Activated CD4-positive, alpha-beta T cell treated with anti-CD3 and anti-CD28 coated beads for 24 hours (primary cell): Measurements from ENCODE around the gene PROM1.

Experiments used
- DNase-seq, 2 donors: peaks; one replicate each; pipeline ENCODE4 v3.0.0-alpha.2; 2020; ENCODE audit warnings: low read depth in 2 of 2

The PROM1 gene

DNA sequence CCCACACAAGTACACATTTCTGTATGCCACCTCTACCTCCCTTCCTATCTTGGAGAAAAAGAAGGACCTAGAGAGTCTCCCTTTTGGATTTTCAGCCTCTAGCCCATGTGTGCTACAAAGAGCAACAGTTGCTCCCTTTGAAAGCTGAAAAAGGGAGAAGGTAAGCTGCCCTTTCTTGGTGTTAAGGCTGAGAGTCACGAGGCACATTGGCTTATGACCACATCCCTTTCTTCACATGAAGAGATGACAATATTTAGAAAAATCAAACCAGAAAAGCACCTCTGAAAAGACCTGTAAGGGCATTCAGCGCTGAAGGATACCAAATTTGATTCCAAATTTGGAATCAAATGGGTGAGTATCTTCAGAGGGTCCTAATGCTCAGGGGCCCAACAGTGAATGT is 138.9 kb downstream of the PROM1 start:
- DNase-seq, result no peak

DNA sequence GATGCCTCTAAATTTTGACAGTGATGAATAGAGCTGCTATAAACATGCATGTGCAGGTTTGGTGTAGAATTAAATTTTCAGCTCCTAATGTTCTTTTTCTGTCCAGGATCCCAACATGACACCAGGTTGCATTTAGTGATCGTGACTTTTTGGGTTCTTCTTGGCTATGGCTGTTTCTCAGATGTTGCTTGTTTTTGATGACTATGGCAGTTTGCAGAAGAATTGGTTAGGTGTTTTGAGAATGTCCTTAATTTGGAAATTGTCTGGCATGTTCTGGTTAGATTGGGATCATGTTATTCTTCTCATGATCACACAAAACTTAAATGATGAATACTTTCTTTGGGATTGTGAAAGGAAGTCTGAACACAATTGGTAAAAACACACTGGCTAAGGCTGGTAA is 141.5 kb downstream of the PROM1 start:
- DNase-seq, result no peak

DNA sequence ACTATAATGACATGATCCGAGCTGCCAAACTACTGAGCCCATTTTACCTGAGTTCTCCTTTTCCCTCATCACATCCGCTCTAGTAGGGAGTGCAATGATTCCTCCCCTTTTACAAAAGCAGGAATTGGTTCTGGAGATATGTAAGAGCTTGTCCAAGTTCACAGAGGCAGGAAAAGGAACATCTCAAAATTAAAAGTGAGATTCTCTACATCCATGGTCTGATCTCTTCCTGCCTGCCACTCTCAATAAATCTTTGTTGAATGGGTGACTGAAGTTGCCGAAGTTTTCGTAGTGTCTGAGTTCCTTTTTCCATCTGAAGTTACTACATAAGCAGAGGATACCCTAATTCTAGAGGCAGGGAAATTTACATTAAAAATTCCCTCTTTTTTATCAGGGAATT is 145.2 kb downstream of the PROM1 start, which contains the start of gene FGFBP1:
Gene FGFBP1 (minus strand): TSS at position 101 of the 400 bp plus-strand sequence. CDS start 2,108 bp downstream, outside the sequence.
- no peak for DNase-seq

DNA sequence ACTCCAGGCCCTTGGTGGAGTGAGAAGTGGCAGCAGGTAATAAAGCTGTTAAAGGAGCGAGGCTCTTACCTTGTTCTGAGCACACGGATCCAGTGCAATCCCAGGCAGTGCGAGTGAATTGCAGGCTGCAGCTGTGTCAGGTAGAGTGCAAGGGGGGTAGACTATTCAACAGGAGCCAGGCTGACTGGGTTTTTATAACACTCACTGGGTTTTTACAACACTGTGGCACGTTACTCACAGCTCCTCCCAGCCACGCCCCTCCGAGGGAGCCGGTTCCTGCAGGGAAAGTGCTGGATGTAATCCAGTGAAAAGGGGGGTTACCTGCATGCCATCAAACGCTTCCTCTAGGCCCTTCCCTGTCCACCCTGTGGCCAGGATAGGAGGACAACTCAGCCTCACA is 145.6 kb downstream of the PROM1 start:
- DNase-seq, result no peak

DNA sequence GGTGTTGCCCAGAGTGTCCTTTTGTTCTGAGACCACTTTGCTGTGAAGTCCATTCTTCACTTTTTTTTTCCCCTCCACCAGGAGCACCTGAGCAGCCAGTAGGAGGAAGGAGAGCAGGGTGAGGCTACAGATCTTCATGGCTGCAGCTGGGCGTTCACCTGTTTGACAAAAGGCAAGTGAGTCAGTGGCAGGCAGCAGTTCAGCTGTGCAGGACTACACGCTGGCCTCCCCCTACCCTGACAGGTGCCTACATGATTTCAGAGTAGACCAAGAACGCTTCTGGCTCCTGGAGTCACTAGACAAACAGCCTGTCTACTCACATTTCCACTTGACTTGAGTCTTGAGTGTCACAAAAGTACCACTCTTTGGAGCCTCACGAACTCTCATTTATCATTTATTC is 147.3 kb downstream of the PROM1 start:
- DNase-seq, result no peak

DNA sequence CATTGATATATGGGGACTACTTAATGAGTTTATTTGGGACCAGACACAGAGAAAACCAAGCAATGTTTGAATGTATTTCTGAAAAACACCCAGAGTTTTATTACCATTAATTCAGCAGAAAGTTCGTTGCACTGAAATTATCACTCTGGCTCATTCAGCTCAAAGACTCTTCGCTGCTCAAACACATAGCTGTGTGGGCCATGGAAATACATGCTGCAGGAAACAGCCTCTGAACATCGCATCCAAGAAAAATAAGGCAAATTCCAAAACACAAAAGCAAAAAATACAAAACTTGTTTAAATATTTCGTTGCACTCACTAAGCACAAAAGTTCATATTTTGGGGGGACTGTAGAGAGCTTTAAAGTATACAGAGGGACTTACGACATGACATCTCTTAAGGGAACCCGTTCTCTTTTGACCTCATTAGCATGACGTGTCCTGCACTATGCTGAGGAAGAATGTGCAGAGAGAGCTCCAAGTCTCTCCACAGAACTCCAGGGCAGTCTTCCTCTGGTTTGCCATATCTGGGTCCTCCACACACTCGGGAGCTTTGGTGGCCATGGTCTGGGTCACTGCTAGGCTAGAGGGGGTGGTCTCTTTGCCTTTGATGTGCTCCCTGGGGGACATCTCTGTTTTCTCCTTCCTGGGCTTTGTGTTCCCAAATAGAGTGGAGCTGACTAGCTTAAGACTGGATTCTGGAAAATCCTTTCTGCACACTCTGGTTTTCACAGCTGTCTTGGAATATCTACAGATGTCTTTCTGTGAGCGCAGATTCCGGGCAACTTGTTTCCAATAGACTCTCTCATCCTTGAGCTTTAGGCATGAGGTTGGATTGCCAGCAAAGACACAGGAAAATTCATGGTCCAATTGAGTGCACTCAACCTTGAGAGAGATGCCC is 148.1 kb downstream of the PROM1 start:
- no peak for DNase-seq

DNA sequence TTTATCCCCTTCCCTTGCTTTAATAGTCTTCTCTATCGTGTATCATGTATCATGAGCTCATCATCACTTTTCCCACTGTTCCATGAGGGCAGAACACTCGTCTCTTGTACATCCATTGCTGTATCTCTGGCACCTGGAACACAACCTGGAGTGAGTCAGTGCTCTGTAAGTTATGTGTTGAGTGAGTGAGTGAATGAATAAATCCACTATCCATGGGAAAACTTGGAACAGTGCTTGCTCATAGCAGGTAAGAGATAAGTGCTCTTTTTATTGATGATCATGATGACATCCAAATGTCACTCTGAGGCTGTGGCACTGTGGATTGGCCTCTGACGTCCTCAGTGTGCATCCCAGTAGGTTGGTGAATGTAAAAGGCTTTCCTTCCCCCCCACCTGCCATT is 149.6 kb downstream of the PROM1 start:
- DNase-seq, result no peak

DNA sequence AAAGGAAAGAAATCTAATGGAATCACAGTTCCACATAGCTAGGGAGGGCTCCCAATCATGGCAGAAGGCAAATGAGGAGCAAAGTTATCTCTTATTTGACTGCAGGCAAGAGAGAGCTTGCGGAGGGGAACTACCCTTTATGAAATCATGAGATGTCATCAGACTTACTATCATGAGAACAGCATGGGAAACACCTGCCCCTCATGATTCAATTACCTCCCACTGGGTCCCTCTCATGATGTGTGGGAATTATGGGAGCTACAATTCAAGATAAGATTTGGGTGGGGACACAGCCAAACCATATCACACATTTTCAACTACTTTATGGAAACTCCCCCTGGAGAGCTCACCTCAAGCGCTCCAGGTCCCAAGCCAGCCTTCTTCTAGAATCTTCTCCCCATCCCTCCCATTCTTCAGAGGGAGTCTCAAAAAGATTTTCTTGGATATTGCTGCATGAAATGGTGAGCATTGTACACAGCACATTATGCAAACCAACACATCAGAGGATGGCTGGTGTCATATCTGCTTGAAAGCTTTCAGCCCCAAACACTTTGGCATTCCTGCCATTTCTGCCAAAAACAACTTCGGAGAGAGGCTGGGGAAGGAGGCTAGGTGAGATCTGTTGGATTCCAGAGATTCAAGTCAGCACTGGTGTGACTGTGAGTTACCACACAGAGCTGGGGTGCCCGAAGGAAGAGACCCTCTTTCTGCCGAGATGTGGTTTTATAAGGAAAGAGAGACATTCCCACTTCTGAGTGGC is 152.2 kb downstream of the PROM1 start:
- DNase-seq, result no peak

DNA sequence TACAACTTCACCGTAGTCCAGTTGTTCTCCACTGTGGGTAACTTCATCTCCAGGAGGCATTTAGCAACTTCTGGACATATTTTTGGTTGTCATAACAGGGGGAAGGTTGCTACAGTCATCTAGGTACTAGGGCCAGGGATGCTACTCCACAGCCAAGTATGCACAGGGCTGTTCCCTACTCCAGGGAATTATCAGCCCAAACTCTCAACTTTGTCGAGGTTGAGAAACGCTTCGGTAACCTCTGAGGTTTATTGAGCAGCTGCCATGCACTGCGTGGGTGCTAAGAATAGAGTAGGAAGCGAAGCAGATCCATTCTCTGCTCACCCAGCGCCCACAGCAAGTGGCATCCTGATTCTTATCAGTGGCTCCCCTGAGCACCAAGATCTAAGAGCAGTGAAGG is 153.5 kb downstream of the PROM1 start:
- no peak for DNase-seq

DNA sequence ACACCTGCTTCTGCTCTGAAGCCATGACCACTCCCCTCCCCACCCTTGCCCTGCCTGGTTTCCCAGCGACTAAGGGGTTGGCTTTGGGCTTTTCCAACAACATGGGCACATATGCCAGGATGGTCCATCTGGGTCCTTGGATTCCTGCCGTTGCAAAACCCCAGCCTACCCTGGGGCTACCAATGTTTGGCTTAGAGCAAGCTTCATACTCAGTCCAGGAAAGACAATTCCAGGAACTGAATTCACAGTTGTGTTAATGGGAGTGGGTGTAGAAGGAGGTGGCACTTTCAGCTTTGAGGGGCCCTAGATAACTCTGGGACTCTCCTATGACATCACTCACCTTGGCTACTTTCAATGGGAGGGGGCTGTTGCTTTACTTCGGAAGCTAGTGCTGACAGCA is 154.3 kb downstream of the PROM1 start:
- DNase-seq, result no peak

DNA sequence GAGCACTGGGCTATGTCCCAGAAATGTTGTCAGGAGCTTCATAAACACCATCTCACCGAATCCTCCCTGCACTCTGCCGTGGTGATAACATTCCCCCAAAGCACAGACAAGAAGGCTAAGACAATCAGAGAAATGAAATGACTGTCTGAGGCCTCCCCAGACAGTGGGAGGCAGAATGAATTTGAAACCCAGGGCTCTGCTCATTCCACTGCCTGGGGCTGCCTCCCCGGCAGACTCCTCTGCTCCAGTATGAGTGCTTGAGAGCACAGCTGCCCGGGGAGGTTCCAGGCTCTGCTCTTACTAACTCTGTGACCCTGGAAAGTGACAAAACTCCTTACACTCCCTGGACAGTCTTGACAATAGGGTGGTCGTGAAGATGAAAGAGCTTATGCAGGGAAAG is 154.9 kb downstream of the PROM1 start:
- DNase-seq, result no peak

DNA sequence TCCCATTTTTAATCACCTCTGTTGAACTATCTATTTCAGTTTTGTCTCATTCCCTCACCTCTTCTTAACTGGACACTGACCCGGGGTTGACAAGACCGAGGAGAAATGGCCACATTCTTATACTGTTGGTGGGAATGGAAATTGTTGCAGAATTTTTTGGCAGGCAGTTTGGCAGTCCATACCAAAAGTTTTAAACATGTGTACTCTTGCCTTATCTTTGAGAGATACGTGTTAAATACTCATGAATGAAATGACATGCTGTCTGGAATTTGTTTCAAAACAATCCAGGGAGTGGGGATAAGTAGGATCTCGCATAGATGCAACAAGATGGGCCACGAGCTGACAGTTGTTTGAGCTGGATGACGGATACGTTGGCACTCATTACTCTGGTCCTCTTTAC is 157.3 kb downstream of the PROM1 start:
- DNase-seq, result no peak

DNA sequence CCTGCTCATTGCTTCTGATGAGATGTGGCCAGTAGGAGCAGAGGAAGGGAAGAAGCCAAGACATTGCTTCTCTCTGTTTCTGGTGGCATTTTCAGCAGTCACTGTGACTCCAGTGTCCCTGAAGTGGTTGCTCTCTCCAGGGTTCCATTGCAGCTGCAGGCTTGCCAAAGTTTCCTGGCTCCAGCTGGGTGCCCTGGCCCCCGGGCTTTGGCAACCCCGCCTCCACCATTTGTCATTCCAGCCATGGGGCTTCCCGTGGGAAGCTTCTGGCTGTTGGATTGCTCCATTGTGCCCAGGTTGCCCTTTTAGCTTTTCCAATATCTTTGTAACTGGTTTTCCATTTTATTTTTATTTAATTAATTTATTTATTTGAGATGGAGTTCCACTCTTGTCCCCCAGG is 158.0 kb downstream of the PROM1 start:
- DNase-seq, result no peak

DNA sequence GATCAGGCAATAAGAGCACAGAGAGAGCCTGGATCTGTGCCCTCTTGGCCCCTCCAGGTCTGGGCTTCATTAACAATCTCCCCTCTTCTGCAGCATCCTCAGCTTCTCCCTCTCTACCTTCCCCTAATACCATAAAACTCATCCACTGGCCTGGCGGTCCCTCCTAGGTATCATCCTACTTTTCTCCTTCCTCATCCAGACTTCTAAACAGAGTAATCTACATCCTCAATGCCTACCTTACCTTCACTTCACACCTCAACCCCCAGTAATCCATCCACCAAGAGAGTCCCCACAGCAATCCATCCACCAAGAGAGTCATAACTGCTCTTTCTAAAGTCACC is 162.3 kb downstream of the PROM1 start:
- no peak for DNase-seq

DNA sequence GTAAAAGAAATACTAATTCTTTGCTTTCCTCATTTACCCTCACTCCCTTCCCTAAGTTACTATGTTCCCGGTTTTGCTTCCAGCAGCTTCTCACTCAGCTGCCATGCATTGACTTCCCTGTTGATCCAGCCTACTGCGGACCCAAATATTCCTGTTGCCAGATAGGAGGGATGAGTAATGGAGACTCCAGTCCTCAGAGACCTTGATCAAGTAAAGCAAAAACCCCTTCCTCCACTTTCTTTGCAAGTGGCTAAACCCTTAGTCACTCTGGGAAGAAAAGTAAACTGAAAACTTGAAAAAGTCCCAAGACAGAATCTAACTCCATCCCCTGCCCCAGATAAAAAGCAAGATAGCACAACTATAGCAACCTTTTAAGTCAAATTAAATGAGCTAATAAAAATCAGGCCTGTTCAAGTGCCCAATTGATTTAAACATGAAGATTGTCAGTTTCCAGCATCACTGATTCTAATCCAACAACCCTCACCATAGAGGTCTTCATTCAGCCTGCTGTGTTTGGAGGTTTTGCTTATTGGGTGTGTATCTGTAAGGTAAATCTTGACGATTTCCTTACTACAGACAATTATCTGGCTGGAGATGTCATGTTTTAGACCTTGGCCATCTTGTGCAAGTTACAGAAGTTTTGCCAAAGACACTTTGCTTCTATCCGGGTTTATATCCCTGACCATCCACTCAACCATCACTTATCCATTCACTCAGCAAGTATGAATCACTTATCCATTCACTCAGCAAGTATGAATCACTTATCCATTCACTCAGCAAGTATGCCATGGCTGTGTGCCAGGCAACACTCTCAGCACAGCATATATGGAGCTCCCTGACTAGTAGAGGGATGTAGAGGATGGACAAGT is 162.9 kb downstream of the PROM1 start:
- no peak for DNase-seq

DNA sequence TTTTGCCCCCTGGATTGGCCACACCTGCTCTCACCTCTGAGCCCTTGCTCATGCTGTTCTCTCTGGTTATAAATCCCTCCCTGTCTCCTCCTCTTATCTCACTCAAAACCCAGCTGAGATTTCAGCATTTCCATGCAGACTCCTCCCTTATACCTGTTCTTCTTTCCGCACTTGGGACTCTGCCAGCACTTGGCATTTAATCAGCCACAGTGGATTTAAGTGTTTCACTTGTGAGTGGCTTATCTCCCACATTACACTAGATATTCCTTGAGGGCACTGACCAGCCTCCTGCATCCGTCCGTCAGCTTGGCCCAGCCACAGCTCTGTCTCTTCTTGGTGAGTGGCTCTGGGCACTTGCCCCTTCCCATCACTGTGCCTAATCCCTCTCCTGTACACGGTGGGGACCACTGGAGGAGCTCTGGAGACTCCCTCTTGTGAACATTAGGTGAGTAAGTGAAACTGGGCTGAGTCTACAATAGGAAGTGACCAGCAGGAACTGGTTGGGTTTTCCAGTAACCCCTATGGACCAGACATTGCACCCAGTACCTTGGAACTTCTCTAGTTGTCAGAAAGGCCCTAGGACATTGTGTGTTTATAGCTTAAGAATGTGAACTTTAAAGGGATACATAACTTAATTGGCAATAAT is 165.2 kb downstream of the PROM1 start:
- no peak for DNase-seq
